ENCODE results near the gene LAMC1.

GRCh38 chr1:183098317-183098716, 75.1 kb downstream of the LAMC1 start:
- TF ChIP-seq FOS (IDR thresholded peaks at IDR 0.05; ENCODE audit: borderline replicate concordance, extremely low read depth, insufficient read length) (no peak), CTCF (IDR thresholded peaks at IDR 0.05 in 2 of 3, conservative IDR thresholded peaks at IDR 0.05 in 1 of 3; ENCODE audit: control insufficient read depth in 2 of 3, extremely low read depth in 1 of 3, insufficient read depth in 1 of 3, low read depth in 3 of 3, low read length in 3 of 3) (no peak), USF2 (IDR thresholded peaks at IDR 0.05; ENCODE audit: borderline replicate concordance, low read depth, low read length) (no peak), RAD21 (IDR thresholded peaks at IDR 0.05; ENCODE audit: insufficient read depth, low read depth, low read length) (no peak), NR2C2 (IDR thresholded peaks at IDR 0.05; ENCODE audit: borderline replicate concordance, control insufficient read depth, insufficient read length, low read depth) (no peak), EZH2 (IDR thresholded peaks at IDR 0.05; ENCODE audit: borderline replicate concordance, control insufficient read depth, low read depth, low read length) (no peak), RB1 (IDR thresholded peaks at IDR 0.05; ENCODE audit: borderline replicate concordance) (no peak), ZBED1 (IDR thresholded peaks at IDR 0.05; ENCODE audit: borderline replicate concordance) (no peak), TCF12 (IDR thresholded peaks at IDR 0.05; ENCODE audit: low read depth, low read length) (no peak), POLR2A (IDR thresholded peaks at IDR 0.05; ENCODE audit: low read depth, low read length) (no peak), RCOR1 (conservative IDR thresholded peaks at IDR 0.05; ENCODE audit: low read depth, low read length) (no peak), KDM1A (IDR thresholded peaks at IDR 0.05; ENCODE audit: borderline replicate concordance) (no peak), ASH2L (IDR thresholded peaks at IDR 0.05; ENCODE audit: borderline replicate concordance, low read depth) (no peak), TCF3 (IDR thresholded peaks at IDR 0.05; ENCODE audit: borderline replicate concordance, insufficient read depth, low read depth, low read length) (no peak)
